ENCODE measurements around the gene TMBIM1.

DNA sequence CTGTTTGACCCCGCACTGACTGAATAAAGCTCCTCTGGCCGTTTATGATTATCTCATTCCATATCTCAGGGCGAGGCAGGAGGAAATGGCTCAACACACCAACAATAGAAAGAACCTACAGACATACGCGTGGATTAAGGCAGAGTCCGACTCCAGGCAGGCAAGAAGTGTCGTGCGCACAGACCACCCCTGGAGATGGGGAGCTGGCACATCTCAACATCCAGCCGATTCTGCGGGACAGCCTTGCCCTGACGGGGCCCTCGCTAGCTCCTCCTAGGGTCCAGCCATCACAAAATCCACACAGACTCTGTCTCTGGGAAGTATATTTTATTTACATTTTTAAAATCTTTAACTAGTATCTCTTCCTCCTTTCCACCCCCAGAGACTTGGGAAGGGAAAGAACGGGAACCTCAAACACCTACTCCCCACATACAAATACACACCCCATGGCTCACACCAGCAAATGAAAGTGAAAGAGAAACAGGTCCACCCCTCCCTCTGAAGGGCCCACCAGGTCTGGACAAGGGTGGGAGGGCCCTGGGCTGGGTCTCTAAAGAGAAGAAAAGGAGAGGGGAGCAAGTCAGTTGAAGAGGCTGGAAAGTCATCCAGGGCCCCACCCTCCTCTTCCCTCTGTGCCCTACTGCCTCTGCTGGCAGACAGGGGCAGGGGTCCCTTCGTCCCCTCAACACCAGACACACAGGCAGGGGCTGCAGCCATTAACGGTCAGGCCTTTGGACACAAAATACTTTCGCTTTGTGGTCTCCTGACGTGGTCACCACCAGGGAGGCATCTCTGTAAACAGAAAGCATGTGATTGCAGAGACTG, 28.3 kb downstream of the TMBIM1 start:
- TF ChIP-seq, protein P1, sequence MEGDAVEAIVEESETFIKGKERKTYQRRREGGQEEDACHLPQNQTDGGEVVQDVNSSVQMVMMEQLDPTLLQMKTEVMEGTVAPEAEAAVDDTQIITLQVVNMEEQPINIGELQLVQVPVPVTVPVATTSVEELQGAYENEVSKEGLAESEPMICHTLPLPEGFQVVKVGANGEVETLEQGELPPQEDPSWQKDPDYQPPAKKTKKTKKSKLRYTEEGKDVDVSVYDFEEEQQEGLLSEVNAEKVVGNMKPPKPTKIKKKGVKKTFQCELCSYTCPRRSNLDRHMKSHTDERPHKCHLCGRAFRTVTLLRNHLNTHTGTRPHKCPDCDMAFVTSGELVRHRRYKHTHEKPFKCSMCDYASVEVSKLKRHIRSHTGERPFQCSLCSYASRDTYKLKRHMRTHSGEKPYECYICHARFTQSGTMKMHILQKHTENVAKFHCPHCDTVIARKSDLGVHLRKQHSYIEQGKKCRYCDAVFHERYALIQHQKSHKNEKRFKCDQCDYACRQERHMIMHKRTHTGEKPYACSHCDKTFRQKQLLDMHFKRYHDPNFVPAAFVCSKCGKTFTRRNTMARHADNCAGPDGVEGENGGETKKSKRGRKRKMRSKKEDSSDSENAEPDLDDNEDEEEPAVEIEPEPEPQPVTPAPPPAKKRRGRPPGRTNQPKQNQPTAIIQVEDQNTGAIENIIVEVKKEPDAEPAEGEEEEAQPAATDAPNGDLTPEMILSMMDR (IDR thresholded peaks at IDR 0.05), result no peak
- TF ChIP-seq POLR2A (IDR thresholded peaks at IDR 0.05), result no peak
